Aorta (tissue), 5 donors: ENCODE results near the gene PRKN. TPM values are rescaled to one million over a fixed set of nuclear protein-coding genes. Genes with fewer than 3 reads are reported as not detected.
"Not testable (repeated sequence)": the region's sequence is repeated elsewhere in the genome, so short reads cannot be mapped to it uniquely, and the experiment has no call there.

ENCODE experiments used
- ATAC-seq: fragments of 200-7000 bp; cut with Tn5 transposase; one replicate; pipeline ENCODE4 v1.9.1; 2022; ENCODE audit warnings: moderate library complexity; ENCODE audit not compliant: low FRiP score
- DNase-seq, 2 donors: peaks; one replicate each; pipeline ENCODE4 v3.0.0-alpha.2; 2020
- H3K27ac ChIP-seq, 2 donors: one replicate each; pipeline ENCODE4 v1.5.1; 2013; ENCODE audit warnings: low read length in 2 of 2, mild to moderate bottlenecking in 2 of 2, moderate library complexity in 2 of 2, control low read depth in 1 of 2, inconsistent platforms in 1 of 2, low read depth in 1 of 2
- H3K27me3 ChIP-seq, 2 donors: one replicate each; pipeline ENCODE4 v1.6.1; 2013; ENCODE audit warnings: control low read depth in 1 of 2, low read length in 1 of 2, mild to moderate bottlenecking in 1 of 2, moderate library complexity in 1 of 2; ENCODE audit not compliant: insufficient read depth in 2 of 2, control insufficient read depth in 1 of 2
- H3K36me3 ChIP-seq, 2 donors: one replicate each; pipeline ENCODE4 v1.6.1; 2013; ENCODE audit warnings: control low read depth in 1 of 2, low read length in 1 of 2, mild to moderate bottlenecking in 1 of 2; ENCODE audit not compliant: insufficient read depth in 2 of 2, control insufficient read depth in 1 of 2
- H3K4me1 ChIP-seq, 2 donors: one replicate each; pipeline ENCODE4 v1.6.1; 2013; ENCODE audit warnings: low read length in 2 of 2, control low read depth in 1 of 2, mild to moderate bottlenecking in 1 of 2, moderate library complexity in 1 of 2; ENCODE audit not compliant: insufficient read depth in 2 of 2, control insufficient read depth in 1 of 2
- H3K4me3 ChIP-seq, 2 donors: one replicate each; pipeline ENCODE4 v1.5.1; 2013; ENCODE audit warnings: low read length in 2 of 2, control low read depth in 1 of 2, mild to moderate bottlenecking in 1 of 2
- H3K9me3 ChIP-seq: one replicate; pipeline ENCODE4 v1.6.1; 2013; ENCODE audit warnings: mild to moderate bottlenecking, low read length; ENCODE audit not compliant: control insufficient read depth
- WGBS, 2 donors: extraction: QIAGEN DNeasy Blood & Tissue Kit; methylation state at CpG; one replicate each; pipeline ENCODE4 v1.1.7; 2013; 5-methylcytosine and 5-hydroxymethylcytosine counted together
- intact Hi-C, 2 donors: fragments of 100-400 bp; cut with DNase I; formaldehyde crosslinking; loops; one replicate each; pipeline versions ENCODE4 v1.14.2 to v1.15.0; 2022
- polyA plus RNA-seq, 2 donors: library from polyadenylated mRNA; stranded (reverse); fragments of 200-250 nt; gene quantifications; one replicate each; pipeline ENCODE4 v1.2.3, GENCODE V29; 2013
- total RNA-seq, 2 donors: library from RNA; stranded (reverse); fragmentation: NEBNext Ultra II Directional; extraction: Animal tissue kit (Norgen Biotek cat#: 25700); gene quantifications; one replicate each; pipeline ENCODE4 v1.2.1, GENCODE V29; 2021
- donor health status: healthy with polysubstance abuse.
- donor health status: Bipolar disorder and iron deficiency.
- donor health status: DM: no; HTN: no; CAD: no.
- donor health status: DM: no; HTN: no; CAD: no.
- donor health status: DM: yes; HTN: yes; CAD: no.

PRKN gene
- total and polyA plus RNA-seq, 4 donors: 1.0 to 17.3 (median 5.7) TPM

DNA sequence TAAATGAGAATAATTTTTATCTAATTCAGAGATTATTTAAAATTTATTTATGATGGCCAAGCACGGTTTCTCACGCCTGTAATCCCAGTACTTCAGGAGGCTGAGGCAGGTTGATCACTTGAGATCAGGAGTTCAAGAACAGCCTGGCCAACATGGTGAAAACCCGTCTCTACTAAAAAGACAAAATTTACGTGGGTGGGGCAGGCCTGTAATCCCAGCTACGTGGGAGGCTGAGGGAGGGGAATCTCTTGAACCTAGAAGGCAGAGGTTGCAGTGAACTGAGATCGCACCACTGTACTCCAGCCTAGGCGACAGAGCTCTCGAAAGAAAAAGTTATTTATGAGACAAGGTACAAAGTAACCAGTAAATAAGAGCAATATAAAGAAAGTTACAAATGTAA, 1394.2 kb downstream of the PRKN start:
- no peaks in the 10 kb centered on the region for H3K27me3 ChIP-seq
- WGBS, 2 donors: 84 to 86% methylated on average over 8 of the region's 8 CpGs
- H3K27ac ChIP-seq: no peak overlapping the region
- DNase-seq (no peak), ATAC-seq (no peak)
- no peaks in the 10 kb centered on the region for H3K9me3 ChIP-seq
- no peak overlapping the region for H3K4me3 ChIP-seq
- intact Hi-C loops: no loop called here
- no peaks in the 10 kb centered on the region for H3K36me3 ChIP-seq
- H3K4me1 ChIP-seq: no peaks in the 10 kb centered on the region

DNA sequence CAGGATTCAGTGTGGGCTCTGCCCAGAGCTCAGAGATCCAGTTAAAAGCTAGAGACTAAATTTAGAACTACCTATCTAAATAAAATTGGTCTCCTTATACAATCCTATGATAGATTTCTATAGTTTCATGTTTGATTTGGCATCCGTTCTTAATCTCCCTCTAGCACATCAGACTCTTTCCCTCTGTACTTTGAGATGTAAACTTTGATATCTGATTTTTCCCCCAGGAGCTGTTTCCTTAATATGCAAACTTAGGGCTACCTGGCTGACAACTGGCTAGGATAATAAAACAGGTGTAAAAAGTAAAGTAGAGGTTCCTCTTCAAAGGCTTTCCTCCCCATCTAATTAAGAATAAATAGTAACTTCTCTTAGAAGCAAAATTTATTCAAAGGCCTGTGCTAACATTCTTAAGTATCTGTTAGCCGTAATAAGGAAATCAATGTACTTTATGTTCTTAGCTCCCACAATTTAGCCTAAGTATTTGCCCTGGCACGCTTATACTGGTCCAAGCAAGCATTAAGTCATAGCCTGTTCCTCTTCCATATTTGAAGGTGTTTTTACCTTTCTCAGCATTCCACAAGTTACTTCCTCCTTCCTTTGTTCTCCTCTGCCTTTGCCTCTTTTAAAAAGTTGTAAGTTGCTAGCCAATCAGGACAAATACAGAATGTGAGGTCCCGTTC, 1396.0 kb downstream of the PRKN start:
- H3K27me3 ChIP-seq, H3K27ac ChIP-seq, DNase-seq, H3K9me3 ChIP-seq, intact Hi-C loops, ATAC-seq, H3K4me1 ChIP-seq, H3K4me3 ChIP-seq, H3K36me3 ChIP-seq: not testable (repeated sequence)
- WGBS, 2 donors: 79 to 81% methylated on average over 4 of the region's 4 CpGs

DNA sequence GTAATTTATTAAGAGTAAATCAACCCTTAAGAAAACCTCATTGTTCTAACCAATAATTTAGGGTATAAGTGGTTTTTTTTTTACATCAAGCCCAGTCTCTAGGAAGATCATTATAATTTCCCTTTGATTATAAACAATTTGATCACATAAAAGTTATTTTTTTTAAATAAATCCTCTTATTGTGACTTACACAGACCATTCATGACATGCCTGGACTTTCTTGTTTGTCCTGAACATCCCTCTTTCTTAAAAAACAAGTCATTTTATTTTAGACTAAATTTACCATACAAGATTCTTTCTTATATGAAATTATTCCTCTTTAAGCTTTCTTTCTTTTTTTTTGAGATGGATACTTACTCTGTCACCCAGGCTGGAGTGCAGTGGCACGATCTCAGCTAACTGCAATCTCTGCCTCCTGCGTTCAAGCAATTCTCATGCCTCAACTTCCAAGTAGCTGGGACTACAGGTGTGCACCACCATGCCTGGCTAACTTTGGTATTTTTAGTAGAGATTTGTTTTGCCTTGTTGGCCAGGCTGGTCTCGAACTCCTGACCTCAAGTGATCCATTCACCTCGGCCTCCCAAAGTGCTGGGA, 1400.1 kb downstream of the PRKN start:
- no peak overlapping the region for H3K27ac ChIP-seq
- no peaks in the 10 kb centered on the region for H3K9me3 ChIP-seq

DNA sequence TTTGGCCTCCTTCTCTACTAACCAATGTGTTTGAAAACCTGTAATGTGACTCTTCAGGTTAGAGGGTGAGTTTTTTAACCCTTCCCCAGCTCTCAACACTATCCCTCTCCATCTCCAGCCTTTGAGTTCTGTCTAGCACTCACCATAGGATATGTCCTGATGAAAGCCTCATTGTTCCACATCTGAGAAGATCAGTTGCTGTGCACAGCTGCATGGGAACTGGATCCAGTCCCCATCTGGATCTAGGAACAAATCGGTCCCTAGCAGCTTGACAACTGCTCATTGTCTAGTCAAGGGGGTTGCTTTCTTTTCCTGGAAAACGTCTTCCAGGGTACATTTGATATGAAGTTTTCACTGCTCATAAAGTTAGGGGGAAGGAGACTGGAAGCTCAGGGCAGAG, 1408.3 kb downstream of the PRKN start:
- no peaks in the 10 kb centered on the region for H3K4me1 ChIP-seq
- ATAC-seq: no peak
- H3K27ac ChIP-seq: no peak overlapping the region
- H3K9me3 ChIP-seq: no peaks in the 10 kb centered on the region
- 50 to 63% methylated on average over 2 of the region's 2 CpGs for WGBS, 2 donors
- peaks cover 0 to 2% of the 10 kb centered on the region in 2 donors for H3K27me3 ChIP-seq
- no peaks in the 10 kb centered on the region for H3K36me3 ChIP-seq
- intact Hi-C loops: no loop called here
- H3K4me3 ChIP-seq: no peak overlapping the region
- DNase-seq: no peak

More for the DNA sequence above, 1400.1 kb downstream of the PRKN start:
- ATAC-seq (no peak), DNase-seq (no peak)
- H3K27me3 ChIP-seq: peaks cover 0 to 1% of the 10 kb centered on the region in 2 donors
- intact Hi-C loops: no loop called here
- no peaks in the 10 kb centered on the region for H3K36me3 ChIP-seq
- no peak overlapping the region for H3K4me3 ChIP-seq
- WGBS, 2 donors: 87 to 93% methylated on average over 4 of the region's 4 CpGs
- H3K4me1 ChIP-seq: no peaks in the 10 kb centered on the region

DNA sequence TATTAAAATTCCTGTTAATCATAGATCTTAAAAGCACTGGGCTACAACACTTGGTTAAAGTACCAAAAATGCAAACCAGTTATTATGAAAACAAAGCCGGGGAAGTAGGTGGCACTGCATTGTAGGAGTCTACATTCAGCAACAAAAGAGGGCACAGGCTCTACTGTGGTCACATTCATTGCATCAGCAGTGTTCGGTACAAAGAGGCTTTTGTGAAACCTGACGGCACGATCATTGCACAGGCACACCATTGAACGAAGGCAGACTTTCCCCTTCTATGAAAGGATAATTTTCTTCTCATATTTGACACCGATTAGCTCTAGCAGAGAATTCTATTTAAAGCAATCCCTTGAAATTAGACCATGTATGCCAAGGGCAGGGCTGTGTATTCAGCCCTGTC, 1409.1 kb downstream of the PRKN start:
- DNase-seq (no peak), ATAC-seq (no peak)
- no peak overlapping the region for H3K27ac ChIP-seq
- intact Hi-C loops: no loop called here
- no peaks in the 10 kb centered on the region for H3K4me1 ChIP-seq
- no peak overlapping the region for H3K4me3 ChIP-seq
- no peaks in the 10 kb centered on the region for H3K36me3 ChIP-seq
- H3K9me3 ChIP-seq: no peaks in the 10 kb centered on the region
- WGBS, 2 donors: 62 to 77% methylated on average over 6 of the region's 6 CpGs
- peaks cover 0 to 2% of the 10 kb centered on the region in 2 donors for H3K27me3 ChIP-seq

DNA sequence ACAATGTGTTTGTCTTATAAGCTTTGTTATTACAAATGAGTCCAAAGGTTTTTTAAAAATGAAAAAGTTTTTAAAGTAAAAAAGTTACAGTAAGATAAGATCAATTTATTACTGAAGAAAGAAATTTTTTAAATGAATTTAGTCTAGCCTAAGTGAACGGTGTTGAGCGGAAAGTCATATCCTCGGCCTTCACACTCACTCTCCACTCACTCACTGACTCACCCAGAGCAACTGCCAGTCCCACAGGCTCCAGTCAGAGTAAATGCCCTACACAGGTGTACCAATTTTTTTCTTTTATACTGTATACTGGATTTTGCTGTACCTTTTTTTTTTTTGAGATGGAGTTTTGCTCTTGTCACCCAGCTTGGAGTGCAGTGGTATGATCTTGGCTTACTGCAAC, 1411.0 kb downstream of the PRKN start:
- DNase-seq: no peak
- intact Hi-C loops: no loop called here
- Histone ChIP-seq H3K27ac (no peak overlapping the region), H3K36me3 (no peaks in the 10 kb centered on the region), H3K4me1 (no peaks in the 10 kb centered on the region), H3K4me3 (no peak overlapping the region), H3K9me3 (no peaks in the 10 kb centered on the region), H3K27me3 (no peaks in the 10 kb centered on the region)
- ATAC-seq: no peak
- 87 to 93% methylated on average over 3 of the region's 3 CpGs for WGBS, 2 donors

DNA sequence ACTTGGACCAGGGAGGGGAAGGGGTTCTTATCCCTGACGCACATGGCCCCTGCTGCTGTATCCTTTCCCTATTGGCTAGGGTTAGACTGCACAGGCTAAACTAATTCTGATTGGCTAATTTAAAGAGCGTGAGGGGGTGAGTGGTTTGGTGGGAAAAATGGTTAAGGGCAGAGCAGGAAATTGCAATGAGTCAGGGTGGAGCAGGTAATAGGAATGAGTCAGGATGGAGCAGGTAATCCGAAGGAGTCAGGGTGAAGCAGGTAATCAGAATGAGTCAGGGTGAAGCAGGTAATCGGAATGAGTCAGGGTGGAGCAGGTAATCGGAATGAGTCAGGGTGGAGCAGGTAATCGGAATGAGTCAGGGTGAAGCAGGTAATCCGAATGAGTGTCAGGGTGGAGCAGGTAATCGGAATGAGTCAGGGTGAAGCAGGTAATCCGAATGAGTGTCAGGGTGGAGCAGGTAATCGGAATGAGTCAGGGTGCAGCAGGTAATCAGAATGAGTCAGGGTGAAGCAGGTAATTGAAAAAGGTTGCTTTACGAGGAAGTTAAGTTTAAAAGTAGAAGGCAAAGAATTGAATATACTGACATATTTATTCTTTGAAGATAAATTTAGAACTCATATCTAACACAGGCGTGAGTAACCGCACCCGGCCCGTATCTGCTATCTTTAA, 1412.2 kb downstream of the PRKN start:
- H3K36me3 ChIP-seq, H3K4me3 ChIP-seq, H3K4me1 ChIP-seq, H3K27me3 ChIP-seq, intact Hi-C loops, DNase-seq, H3K9me3 ChIP-seq, ATAC-seq, H3K27ac ChIP-seq: not testable (repeated sequence)
- WGBS, 2 donors: 85% methylated on average over 15 of the region's 15 CpGs

DNA sequence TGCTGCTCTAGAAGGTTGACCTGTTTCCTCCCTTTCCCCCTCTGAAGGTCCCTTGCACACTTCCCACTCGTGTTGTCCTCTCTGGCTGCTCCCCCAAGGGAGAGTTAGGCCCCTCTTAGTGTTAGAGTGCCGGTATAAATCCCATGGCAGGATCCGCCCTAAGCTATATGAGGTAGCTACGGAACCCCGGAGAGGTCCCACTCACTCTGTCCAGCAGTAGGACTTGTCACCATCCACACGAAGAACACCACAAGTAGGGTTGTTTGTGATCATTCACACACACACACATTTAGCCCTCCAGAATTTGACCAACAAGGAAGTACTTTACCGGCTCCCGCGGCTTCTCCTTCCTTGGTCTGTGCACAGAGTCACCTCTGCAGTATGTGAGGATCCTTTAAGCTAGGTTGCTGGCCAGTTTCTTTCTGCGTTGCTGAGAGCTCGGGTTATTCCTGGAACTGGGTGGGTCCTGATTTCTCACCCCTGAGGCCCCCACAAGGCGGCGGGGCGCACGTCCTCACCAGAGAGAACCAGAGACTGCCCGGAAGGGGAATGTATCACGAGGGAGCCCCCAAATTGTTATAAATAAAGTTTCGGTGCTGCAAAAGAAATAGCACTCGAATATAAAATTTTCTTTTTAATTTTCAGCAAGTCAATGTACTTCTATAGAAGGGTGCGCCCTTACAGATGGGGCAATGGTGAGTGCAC, 1412.9 kb downstream of the PRKN start:
- H3K36me3 ChIP-seq, H3K27me3 ChIP-seq, H3K27ac ChIP-seq, H3K4me3 ChIP-seq, H3K4me1 ChIP-seq, H3K9me3 ChIP-seq, intact Hi-C loops, ATAC-seq, DNase-seq: not testable (repeated sequence)
- 91 to 93% methylated on average over 20 of the region's 20 CpGs for WGBS, 2 donors
